ENCODE results near the gene CXCL1. TPM values are rescaled to one million over a fixed set of nuclear protein-coding genes. Genes with fewer than 3 reads are reported as not detected.

Gene CXCL1
- total and polyA plus RNA-seq, 2 of the 13 experiments (the other 11 are each of a cell fraction or from before 2014, with no cell fraction given) = 0.15 TPM; not detected in 1

- Histone ChIP-seq H3K4me2 (ENCODE audit: low read depth, low read length) (no peak overlapping the region), H3K9me3 (ENCODE audit: low read length) (no peaks in the 10 kb centered on the region), H3K9ac (ENCODE audit: insufficient read depth, low read depth, low read length) (no peak overlapping the region), H3K4me1 (ENCODE audit: insufficient read depth, low read length) (no peaks in the 10 kb centered on the region), H3K4me3 (replicated peaks in 1 of 3; ENCODE audit: insufficient read depth in 1 of 3, low read depth in 2 of 3, low read length in 3 of 3) (no peak overlapping the region), H3K79me2 (ENCODE audit: insufficient read depth, low read length) (no peaks in the 10 kb centered on the region), H2AFZ (ENCODE audit: low read length) (no peak overlapping the region), H3K27me3 (ENCODE audit: control insufficient read depth in 1 of 2, insufficient read depth in 2 of 2, low read length in 2 of 2) (no peaks in the 10 kb centered on the region; a peak in 1 of 5 replicates), H4K20me1 (ENCODE audit: insufficient read depth, low read length) (no peaks in the 10 kb centered on the region), H3K27ac (ENCODE audit: extremely low read length, insufficient read depth, low read length) (no peak overlapping the region), H3K36me3 (replicated peaks in 1 of 2; ENCODE audit: control insufficient read depth in 1 of 2, insufficient read depth in 2 of 2, low read length in 2 of 2) (no peaks in the 10 kb centered on the region)
- no TSS peak for BruUV-seq (replicated peaks)
- in situ Hi-C loops (cut with HindIII; ENCODE audit: extremely low pct_ligation_motif_present, low pct_unique_long_range_greater_than_20kb) = no loop called here
- no peak for DNase-seq (ENCODE audit: low spot score)
- ATAC-seq = no peak
- CTCF ChIA-PET (ENCODE audit: low intra/inter-chr PET ratio, low total read pairs) = no interaction called here
- FAIRE-seq = no peak
- POLR2A ChIA-PET = no interaction called here
- TF ChIP-seq ZNF644 (CRISPR knock-in tag; IDR thresholded peaks at IDR 0.05; ENCODE audit: low read depth) = no peak
- intact Hi-C loops (cut with micrococcal nuclease; ENCODE audit: unreplicated experiment) = no loop called here
- WGBS (ENCODE audit: low lambda C conversion rate) = 29% methylated on average over 3 of the region's 3 CpGs
Observed at GRCh38 chr4:73822389-73822788, 46.8 kb upstream of the CXCL1 start.

- ChIA-PET POLR2A (no interaction called here), CTCF (ENCODE audit: low intra/inter-chr PET ratio, low total read pairs) (no interaction called here)
- Histone ChIP-seq H3K9ac (ENCODE audit: insufficient read depth, low read depth, low read length) (no peak overlapping the region), H3K36me3 (replicated peaks in 1 of 2; ENCODE audit: control insufficient read depth in 1 of 2, insufficient read depth in 2 of 2, low read length in 2 of 2) (no peaks in the 10 kb centered on the region), H3K9me3 (ENCODE audit: low read length) (no peaks in the 10 kb centered on the region), H3K79me2 (ENCODE audit: insufficient read depth, low read length) (no peaks in the 10 kb centered on the region), H3K27me3 (ENCODE audit: control insufficient read depth in 1 of 2, insufficient read depth in 2 of 2, low read length in 2 of 2) (no peaks in the 10 kb centered on the region), H4K20me1 (ENCODE audit: insufficient read depth, low read length) (no peaks in the 10 kb centered on the region), H3K27ac (ENCODE audit: extremely low read length, insufficient read depth, low read length) (no peak overlapping the region), H3K4me2 (ENCODE audit: low read depth, low read length) (no peak overlapping the region), H3K4me3 (replicated peaks in 1 of 3; ENCODE audit: insufficient read depth in 1 of 3, low read depth in 2 of 3, low read length in 3 of 3) (no peak overlapping the region), H3K4me1 (ENCODE audit: insufficient read depth, low read length) (no peaks in the 10 kb centered on the region), H2AFZ (ENCODE audit: low read length) (no peak overlapping the region)
- FAIRE-seq (no peak), DNase-seq (ENCODE audit: low spot score) (no peak), ATAC-seq (no peak)
- BruUV-seq (replicated peaks) = no TSS peak
- intact Hi-C loops (cut with micrococcal nuclease; ENCODE audit: unreplicated experiment) = no loop called here
- in situ Hi-C loops (cut with HindIII; ENCODE audit: extremely low pct_ligation_motif_present, low pct_unique_long_range_greater_than_20kb) = no loop called here
- no peak for TF ChIP-seq ZSCAN9 (CRISPR knock-in tag; IDR thresholded peaks at IDR 0.05; ENCODE audit: borderline replicate concordance)
- peak; percentile 53; the same call in 1 of the 2 replicates for TF ChIP-seq MAFF (IDR thresholded peaks at IDR 0.05; ENCODE audit: low read depth, low read length)
- peak in 1 of 2 experiments; percentile 70; a peak in 2 of 4 replicates for TF ChIP-seq MAFK (conservative IDR thresholded peaks at IDR 0.05 in 1 of 2, IDR thresholded peaks at IDR 0.05 in 1 of 2; ENCODE audit: low read length in 2 of 2)
Observed at GRCh38 chr4:73822812-73823504, 46.2 kb upstream of the CXCL1 start.

Measured in HepG2 (cell line).